GM23248 (cell line): ENCODE data around the gene NUDCD3.

Source experiments
- EZH2 ChIP-seq: fragments of 200-600 bp; sonication (generic); IDR thresholded peaks from 2 replicates; pipeline ENCODE4 v1.6.1; 2018; ENCODE audit warnings: antibody characterized with exemption, mild to moderate bottlenecking; ENCODE audit not compliant: insufficient read depth, poor library complexity, severe bottlenecking
- EZH2phosphoT487 ChIP-seq: fragments of 200-600 bp; sonication (generic); IDR thresholded peaks from 2 replicates; pipeline ENCODE4 v1.6.1; 2018; ENCODE audit warnings: antibody characterized with exemption, moderate library complexity, mild to moderate bottlenecking, low read depth; ENCODE audit not compliant: insufficient read depth

DNA sequence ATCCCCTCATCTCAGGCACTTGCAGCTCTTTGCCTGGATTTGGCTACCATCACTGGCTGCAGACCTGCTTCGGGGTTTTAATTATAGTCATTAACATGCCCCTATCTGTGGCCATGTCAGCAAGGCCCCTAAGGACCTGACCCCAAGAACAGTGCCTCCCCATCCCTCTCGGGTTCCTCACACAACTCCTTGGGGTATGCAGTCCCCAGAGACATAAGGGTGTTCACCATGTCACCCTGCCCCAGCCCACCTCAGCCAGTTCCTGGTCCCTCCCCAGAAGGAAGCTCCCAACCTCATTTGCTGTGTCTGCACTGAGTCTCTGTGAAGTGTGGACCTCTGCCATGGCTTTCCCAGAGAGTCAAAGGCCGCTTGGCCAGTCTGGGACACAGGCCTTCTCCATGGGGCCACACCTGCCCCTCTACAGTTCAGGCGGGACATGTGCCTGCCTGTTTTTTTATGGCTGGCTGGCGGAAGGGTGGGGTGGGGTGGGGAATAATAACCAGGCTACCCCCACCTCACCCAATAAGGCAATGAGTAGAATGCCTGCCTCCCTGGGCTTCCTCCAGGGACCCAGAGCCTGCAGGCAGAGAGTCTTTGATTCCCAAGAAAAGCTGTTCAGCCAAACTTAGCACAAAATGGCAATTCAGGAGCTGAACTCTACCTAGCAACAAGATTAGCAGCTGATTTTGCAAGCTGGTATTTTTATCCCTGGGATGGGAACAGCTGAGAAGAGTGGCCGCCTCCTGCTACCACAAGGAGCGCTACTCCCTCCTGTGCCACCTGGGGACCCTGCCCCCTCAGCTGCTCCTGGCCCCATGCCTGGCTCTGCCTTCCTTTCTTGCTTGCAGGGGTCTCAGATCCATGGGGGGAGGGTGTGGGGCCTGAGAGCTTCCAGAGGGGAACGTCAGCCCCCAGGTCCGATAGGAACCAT lies 141.3 kb downstream of the NUDCD3 start:
- TF ChIP-seq EZH2phosphoT487 (no peak), EZH2 (no peak)
